NCI-H774 (cell line): ENCODE measurements around the gene TFIP11.

Source experiments
- DNase-seq: peaks from one replicate; lab custom pipeline; 2025; lab: John Stamatoyannopoulos, UW

The TFIP11 gene

DNA sequence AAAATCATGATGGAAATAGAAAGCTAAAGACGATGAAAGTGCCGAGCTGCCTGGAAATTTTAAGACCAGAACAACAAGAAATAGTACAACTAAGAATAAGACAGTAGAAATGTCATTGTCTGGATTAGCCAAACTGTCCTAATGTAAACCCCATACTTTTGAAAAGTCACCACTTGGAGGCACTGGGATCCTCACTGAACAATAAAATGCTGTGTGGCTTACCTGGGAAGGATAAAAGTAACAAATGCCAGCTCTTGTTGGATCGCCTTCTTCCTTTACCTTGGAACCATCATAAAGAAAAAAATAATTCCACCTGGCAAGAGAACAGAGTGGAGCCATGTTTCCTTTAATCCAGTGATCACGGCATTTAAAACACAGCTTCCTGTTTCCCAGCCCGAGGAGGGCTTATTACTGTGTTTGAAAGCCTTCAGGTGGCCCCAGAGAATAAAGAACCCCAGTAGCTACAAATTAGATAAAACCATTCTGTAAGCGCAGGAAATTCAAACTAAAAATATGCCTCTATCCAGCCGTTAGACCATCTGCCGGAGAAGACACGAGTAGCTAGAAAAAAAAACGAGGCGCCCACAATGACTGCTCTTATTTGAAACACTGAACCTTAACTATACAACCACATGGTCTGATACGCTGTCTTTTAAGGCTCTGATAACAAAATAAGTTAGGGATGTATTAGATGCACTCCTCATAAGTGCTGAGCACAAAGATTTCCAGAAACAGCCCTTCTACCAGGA is 33.1 kb downstream of the TFIP11 start:
- DNase-seq, result no peak

DNA sequence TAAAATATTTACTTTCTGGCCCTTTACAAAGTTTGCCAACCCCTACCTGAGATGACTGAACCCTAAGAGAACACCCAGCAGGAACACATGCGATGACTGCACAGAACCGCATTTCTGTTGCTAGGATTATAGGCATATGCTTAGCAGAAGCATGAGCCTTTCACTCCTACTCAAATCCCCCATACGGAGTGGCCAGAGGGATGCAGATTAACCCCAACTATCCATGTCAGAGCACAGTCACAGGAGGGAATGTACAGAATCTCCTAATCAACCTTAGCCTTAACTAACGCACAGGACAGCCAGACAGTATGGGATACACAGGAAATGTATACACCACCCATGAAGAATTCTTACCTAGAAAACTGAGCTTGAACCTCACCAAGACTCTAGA is 34.9 kb downstream of the TFIP11 start:
- DNase-seq, result no peak

DNA sequence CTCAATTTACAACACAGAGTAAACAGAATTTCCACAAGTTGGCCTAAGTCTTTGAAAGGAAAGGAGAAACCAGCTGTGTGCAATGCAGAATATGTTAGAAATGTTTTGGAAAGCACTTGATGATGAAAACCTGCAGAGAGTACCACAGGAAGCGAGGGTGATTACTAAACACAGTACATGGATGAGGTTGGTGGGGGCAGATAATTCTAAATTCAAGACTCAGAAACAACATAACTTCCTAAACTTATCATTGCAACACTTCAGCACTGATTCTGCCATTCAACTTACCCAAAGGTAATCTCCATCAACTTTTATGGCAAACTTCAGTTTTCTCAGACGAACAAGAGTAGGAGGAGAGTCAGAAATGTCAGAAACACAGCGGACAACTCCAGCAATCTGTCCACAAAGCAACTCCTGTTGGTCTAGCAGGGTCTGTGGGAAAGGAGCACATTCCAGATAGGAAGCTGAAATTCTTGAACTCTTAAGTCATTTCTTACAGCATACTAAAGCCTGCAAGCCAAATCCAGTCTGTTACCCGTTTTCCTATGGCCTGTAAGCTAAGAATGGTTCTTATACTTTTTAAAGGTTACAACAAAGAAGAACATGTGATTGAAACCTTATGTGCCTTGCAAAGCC is 35.5 kb downstream of the TFIP11 start:
- DNase-seq, result no peak

DNA sequence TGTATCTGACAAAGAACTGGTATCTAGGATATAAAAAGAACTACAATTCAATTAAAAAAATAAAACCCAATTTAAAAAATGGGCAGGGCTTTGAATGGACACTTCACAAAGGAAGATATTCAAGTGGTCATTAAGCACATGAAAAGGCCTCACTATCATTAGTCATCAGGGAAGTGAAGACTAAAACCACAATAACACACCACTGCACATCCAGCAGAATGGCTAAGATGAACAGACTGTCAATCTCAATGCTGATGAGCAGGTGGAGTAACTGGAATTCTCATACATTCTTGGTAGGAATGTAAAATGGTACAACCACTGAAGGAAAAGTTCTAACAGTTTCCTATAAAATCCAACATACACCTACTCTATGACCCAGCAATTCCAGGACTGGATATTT is 37.6 kb downstream of the TFIP11 start:
- no peak for DNase-seq

DNA sequence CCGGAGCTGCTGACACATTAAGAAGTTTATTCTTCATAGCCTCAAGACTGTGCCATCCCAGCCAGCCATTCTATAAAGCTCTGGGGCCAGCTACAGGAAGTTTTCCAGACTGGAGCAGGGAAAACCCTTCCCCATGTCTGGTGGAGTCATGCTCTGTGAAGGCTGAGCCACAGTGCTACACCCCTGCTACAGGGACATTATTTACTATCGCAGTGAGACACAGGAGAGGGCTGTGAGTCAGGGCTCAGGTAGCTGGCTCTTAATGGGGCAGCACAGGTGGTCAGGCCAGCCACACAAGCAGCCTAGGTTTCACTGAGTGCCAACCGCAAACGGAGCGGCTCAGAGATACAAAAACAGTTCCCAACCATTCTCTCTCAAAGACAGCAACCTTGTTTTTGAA is 40.8 kb downstream of the TFIP11 start:
- DNase-seq, result no peak

DNA sequence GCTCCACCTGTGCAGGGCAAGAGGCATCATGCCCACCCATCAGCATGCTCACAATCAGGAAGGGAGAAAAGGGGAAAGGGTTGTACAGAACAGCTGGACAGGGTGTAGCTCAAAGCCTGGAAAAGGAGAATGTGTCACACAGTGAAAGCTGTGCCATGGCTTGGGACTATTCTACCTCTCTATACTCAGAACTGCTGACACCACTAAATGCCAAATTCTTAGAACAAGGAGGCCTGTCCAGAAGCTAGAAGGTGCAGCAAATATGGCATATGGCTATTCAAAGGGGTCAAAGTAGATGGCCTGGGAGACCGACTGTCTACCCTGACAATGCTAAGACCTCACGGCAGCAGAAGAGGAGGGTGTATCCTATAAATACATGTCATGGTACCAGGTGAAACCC is 41.5 kb downstream of the TFIP11 start:
- DNase-seq, result no peak

DNA sequence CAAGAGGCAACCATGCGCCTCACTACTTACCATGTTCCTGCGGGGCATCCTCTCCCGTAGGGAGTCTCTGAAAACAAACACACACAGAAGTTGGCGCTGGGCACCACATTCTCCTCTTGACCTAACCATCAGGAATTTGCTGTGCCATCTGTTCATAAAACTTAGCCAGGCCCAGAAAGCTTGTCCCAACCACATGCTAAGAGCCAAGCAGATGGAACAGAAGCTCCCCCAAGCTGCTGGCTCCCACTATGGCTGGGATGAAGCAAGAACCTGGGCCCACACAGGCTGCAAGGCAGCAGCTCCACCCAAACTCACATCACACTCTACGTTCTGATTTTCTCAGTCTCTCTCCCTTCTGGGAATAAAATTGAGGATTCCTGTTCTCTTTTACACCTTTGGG is 46.1 kb downstream of the TFIP11 start:
- DNase-seq, result no peak

DNA sequence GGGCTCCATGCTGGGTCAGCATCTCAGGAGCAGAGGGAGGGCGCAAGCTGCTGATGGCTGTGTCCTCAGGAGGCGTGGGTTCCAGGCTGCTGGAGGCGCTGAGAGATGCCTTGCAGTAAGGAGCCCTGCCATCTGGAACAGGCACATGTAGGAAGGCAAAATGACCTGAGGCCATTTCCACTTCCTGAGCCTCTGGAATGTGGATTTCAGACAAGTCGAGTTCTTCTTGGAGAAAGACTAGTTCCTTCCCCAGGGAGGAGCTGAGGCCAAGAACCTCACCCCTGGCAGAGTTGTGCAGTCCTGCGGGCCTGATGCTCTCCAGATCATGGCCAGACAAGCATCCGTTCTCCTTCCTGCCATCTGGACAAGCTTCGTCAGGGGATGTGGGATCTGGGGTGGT is 48.0 kb downstream of the TFIP11 start:
- no peak for DNase-seq

DNA sequence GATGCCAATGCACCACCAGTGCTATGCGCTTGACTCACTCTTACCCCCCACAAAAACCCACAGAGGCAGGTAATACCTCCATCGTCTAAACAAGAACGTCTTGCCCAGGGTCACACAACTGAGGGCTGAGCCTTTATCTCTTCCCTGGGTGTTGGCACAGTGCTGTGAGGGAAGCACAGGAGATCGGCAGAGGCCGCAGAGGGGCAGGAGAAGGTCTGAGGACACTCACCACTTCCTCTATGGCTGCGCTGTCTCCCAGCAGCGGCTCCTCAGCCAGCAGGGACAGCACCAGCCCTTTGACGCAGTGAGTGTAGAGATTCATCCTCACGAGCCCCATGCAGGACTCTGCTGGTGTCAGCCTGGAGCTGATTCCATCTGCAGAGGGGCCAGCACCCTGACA is 48.6 kb downstream of the TFIP11 start:
- no peak for DNase-seq

DNA sequence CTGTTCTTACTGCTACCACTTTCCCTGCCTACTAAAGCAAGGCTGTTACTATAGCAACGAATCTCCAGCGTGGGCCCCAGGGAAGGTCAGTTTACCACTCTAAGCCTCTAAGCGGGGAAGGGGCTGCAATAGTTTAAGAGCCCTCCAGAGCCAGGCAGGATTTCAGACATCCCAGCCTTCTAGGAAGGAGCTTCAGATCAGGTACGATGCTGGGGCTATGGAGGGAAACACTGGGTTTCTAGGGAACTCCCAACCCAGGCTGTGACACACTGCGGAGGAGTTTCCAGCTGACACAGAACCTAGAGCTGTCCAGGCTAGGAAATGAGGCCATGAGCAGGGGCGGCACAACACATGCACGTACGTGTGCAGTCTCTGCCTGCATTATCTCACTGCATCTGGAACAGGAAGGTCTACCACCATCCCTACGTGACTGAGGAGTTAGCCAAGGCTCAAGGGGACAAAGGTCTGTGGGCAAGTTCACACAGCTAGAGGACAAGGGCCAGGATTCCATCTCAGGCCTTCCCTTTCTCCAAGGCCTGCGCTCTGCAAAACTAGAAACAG is 49.1 kb downstream of the TFIP11 start:
- DNase-seq, result no peak

DNA sequence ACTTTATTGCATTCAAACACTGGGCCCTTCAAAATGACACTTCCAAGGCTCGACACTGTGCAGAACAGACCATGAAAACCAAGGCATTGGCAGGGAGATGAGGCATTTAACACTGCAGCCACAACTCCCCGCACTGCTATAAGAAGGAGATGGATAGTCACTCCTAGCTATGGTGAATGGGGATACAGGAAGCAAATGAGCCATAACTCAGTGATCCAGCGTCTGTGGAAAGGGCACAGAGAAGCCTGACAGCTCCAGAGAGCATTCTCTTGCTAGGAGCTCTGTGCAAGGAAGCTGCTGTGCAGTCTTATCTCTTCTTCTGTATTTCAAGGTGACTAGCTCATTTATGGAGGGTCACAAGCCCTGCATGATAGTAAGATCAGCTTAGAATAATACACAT is 49.6 kb downstream of the TFIP11 start:
- DNase-seq, result no peak

DNA sequence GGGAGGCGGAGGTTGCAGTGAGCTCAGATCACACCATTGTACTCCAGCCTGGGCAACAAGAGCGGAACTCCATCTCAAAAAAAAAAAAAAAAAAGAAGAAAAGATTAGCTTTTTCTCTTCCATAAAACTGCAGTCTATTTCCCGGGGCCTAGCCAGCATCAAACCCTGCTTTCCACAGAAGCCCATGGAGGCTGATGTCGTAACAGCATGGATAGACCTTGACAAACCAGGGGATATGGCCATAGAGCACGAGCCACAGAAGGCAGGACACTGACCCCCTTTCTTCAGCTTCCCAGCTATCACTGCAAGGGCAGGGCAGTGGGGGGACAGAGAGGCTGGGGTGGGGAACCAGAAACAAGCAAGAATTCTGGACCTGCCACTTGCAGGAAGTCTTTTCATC is 50.2 kb downstream of the TFIP11 start:
- no peak for DNase-seq

DNA sequence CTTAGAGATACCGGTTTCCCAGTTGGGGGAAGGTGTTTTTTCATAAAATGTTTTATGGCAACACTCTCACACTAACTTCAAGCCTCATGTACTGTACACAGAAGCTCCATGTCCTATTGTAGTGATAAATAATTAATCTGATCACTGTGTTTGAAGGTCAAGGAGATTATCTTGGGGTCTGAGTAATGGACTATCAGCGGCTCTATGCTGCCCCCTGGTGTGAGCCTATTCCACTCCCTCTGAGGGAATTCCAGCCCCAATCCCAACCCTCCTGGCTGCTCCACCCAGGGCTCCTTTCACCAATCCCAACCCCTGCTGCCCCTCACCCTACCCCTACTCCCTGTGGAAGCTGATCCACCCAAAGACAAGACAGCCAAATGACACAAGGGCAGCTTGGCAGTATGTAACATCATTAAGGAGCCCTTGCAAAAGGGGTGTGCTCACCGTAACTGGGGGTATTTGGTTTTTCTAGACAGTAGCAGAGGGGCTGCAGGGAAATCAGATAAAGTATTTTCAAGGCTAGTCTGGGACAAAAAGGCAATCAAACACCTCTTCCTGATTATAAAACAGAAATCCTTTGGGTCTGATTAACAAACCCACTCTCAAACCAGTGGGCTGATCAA is 51.0 kb downstream of the TFIP11 start:
- DNase-seq, result no peak

DNA sequence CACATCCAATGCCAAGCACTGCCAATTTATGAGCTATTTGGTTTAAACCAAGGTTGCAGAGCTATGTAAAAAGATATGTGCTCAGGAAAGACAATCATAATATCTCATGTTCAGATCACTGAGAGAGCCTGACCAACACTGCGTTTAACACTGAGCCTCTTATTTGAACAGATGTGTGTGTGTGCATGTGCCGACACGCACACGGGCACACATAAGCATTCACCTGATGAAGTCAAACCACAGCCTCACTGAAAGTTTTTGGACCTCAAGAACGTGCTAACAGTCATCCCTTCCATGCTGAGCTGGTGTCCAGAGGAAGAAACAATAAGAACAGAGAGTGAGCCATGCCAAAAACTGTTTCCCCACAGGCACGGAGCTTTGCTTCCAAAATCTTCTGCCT is 52.1 kb downstream of the TFIP11 start:
- no peak for DNase-seq

DNA sequence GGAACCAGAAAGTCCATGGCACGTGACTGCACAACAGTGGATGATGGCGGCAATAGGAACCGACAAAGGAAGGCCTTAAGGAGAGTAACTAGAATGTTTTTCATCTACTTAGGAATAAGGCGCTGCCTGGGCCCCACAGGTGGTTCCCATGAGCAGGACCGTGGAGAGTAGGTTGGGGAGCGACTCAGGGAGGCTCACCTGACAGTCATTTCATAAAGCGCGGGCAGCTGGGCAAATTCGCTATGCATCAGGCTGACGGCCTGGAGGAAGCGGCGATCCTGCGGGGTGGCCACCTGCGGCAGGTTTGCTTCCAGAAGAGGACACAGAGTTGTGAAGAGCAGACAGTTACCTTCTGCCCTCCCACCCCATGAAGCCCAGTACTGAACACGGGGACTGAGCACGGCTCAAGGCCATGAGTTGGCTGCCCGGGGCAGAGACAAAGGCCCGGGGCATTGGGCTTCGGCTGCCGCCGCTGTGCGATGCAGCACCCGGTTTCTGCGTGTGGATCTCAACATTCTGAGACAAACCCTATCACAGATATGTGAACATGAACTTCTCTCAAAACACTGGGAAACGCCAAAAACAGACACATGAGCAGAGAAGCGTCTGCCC is 54.5 kb downstream of the TFIP11 start:
- no peak for DNase-seq

DNA sequence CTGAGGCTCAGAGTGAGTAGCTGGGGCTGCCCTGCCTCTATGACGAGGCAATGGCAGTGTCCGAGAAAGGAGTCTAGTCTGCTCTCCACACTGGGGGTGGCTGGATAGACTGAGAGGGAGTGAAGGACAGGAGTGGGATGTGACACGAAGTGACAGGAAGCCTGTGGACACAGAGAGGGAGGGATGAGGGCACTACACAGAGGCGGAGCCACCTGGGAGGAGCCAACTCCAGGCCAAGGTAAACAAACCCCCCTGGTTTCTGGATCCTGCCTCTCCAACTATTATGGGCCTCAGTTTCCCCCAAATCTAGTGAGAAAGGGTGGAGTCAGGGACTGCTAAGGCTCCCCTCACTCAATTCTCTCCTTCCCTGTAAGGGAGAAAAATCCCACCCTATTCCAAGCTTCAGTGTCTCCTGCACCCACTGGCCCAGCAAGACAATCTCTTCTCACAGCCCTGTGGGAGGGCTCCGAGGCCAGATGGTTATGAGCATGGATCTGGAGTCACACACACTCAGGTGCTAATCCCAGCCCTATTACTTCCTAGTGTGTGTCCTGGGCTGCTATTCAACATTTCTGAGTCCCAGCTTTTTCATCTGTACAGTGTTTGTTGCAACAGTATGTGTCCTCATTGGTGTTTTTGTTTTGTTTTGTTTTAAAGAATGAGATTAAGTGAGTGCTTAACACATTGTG is 58.3 kb downstream of the TFIP11 start:
- no peak for DNase-seq

DNA sequence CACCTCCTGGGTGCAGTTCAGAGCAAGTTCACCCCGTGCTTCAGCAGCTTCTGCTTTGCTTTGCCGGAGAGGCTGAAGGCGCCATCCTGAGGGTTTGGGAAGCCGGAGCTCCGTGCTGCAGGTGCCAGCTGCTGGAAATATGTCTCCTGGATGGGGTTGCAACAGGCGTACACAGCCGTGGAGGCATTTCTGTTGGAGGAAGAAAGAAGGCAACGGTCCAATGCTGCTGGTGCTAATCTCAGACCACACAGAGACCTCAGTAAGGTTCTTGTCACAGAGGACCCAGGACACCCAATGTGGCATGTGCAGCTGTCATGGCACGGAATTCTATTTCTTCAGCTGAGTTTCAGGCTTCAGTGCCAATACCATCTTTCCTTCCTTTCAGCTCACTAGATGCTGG is 59.1 kb downstream of the TFIP11 start:
- DNase-seq, result no peak

DNA sequence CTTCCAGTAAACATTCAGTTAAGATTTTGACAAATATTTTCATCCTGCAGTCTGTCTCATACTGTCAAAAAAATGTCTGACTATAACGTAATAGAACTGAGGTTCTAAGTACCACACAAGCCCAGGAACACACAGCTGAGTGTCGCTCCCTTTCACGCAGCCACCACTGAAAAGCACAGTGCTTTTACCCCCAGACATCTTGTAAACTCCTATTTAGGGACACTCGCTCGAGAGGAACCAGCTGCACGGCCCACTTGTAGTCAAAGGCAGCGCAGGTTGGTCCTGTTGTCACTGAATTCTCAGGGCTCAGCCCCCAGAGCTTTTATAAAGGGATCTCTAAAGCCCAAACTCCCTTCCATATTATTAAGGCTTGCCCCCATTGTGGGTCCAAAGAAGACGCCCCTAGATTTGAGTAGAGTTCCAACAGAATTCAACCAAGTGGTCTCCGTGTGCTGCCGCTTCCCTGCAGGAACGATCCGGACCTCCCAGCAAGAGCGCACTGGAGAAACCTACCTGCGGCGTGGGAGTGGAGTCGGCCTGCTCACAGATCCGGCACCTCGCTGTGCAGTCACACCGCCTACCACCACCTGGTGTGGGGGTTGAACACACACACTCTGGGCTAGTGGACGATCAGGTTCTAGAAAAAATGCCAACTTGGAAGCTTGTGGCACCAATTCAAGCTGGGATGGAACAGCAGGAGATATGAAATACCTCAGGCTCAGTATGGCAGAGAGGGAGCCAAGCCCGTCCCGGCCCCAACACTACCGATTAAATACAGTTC is 59.8 kb downstream of the TFIP11 start:
- DNase-seq, result no peak

DNA sequence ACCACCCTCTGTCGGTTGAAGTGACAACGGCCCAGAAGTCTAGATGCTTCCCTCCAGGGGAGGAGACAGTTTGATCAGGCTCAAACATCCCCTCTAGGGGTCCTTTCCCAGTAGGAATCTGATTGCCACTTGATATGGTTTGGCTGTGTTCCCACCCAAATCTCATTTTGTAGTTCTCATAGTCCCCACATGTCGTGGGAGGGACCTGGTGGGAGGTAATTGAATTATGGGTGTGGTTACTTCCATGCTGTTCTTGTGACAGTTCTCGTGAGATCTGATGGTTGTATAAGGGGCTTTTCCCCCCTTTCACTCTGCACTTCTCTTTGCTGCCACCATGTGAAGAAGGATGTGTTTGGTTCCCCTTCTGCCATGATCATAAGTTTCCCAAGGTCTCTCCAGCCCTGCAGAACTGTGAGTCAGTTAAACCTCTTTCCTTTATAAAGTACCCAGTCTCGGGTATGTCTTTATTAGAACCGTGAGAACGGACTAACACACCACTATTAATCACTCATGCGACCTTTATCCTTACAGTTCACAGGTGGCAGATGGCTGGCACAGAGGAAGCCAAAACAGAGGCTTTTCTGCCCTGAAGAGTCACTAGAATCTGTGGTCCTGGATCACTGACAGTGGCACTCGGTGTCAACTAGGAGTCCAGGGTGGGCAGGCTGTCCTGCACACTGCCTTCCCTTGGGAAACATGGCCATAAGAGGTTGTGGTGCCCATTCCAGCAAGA is 61.7 kb downstream of the TFIP11 start:
- DNase-seq, result no peak

DNA sequence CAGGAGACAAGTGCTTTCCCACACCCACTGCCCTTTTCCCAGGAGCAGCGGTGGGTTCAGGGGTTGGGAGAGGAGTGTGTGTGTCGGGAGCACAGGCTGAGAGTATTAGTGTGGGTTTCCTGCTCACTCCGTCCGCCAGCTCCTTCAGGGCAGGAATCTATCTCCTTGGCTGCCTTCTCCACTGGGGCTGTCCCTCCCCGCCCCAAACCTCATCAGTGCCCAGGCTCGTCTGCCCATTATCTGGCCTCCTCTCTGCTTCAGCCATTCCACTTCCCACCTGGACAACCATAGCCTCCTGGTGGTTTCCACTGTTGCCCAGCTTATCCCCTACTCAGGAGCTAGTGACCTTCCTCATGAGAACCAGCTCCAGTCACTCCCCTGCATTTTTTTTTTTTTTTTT is 63.3 kb downstream of the TFIP11 start:
- no peak for DNase-seq

DNA sequence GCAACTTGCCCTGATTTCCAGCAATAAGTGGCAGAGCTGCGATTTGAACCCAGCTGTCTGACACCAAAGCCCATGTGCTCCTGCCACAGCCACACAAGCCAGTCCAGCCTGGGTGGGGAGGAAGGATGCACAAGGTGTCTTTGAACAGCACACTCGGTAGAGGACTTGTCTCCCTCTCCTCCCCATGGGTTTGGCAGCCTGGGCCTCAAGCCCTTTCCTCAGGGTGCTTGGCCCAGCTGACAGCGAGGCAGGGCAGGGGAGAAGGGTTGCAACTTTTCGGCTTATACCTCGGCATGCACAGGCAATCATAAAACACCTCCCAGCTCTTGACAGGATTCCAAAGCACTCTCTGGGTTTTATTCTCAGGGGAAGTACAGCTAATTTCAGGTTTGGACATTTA is 63.9 kb downstream of the TFIP11 start:
- DNase-seq, result no peak
